22Rv1 (cell line): ENCODE results near the gene SKI.

Source experiments
- ZFX ChIP-seq: fragments of 450-650 bp; IDR thresholded peaks from 2 replicates; pipeline ENCODE4 v1.6.1; 2017; ENCODE audit warnings: antibody characterized with exemption, borderline replicate concordance
- TF ChIP-seq, protein P1 (sequence below): fragments of 450-650 bp; IDR thresholded peaks from 2 replicates; pipeline ENCODE4 v1.5.1; 2017; ENCODE audit warnings: mild to moderate bottlenecking

DNA sequence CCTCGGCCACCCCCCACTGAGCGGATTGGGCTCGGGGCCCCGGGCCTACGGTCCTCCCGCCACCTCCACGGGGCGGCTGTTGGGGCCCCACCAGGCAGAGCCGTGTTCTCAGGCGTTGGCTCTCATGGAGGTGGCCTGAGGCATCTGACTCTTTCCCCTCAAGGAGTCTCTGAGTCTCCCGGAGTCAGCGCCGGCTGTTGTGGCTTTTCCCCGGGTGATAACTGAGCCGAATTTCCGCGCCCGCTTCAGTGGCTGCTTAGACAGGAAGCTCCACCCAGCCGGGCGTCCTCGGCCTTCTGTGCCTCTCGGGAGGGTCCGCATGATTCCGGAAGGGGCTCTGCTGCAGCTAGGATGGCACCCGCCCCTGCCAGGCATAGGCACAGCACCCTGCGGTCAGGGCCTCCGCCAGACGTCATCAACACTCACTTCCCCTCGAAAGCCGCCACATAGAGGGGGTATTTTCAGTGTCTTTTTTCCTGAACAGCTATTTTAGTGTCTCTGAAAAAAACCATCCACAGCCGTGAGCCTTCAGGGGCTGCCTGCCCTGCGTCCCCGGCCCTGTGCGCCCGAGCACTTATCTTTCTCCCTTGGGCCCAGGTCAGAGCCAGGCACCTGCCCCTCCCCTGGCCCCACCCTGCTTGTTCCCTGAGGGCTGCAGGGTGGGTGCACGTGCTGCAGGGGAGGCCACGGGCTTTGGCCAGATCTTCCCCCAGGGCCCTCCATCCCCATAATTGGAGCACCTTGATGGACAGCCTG lies 72.9 kb downstream of the SKI start:
- TF ChIP-seq, protein P1, sequence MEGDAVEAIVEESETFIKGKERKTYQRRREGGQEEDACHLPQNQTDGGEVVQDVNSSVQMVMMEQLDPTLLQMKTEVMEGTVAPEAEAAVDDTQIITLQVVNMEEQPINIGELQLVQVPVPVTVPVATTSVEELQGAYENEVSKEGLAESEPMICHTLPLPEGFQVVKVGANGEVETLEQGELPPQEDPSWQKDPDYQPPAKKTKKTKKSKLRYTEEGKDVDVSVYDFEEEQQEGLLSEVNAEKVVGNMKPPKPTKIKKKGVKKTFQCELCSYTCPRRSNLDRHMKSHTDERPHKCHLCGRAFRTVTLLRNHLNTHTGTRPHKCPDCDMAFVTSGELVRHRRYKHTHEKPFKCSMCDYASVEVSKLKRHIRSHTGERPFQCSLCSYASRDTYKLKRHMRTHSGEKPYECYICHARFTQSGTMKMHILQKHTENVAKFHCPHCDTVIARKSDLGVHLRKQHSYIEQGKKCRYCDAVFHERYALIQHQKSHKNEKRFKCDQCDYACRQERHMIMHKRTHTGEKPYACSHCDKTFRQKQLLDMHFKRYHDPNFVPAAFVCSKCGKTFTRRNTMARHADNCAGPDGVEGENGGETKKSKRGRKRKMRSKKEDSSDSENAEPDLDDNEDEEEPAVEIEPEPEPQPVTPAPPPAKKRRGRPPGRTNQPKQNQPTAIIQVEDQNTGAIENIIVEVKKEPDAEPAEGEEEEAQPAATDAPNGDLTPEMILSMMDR: no peak
- TF ChIP-seq ZFX: no peak
